Uterus (tissue), 2 donors: ENCODE data around the gene OGFR.

Experiments
- POLR2A ChIP-seq, 2 donors: fragments of 450-650 bp; IDR thresholded peaks; one replicate each; pipeline ENCODE4 v1.6.1; 2016; ENCODE audit warnings: antibody characterized with exemption in 2 of 2, mild to moderate bottlenecking in 1 of 2, moderate library complexity in 1 of 2
- TF ChIP-seq, protein P1 (sequence below), 4 experiments: fragments of 200-600 bp in 2 of 4; fragments of 450-650 bp in 2 of 4; sonication (generic) in 2 of 4; IDR thresholded peaks; one replicate each; pipeline ENCODE4 v1.5.1; 2016 to 2019; ENCODE audit warnings: antibody characterized with exemption in 4 of 4, mild to moderate bottlenecking in 2 of 4, moderate library complexity in 1 of 4

DNA sequence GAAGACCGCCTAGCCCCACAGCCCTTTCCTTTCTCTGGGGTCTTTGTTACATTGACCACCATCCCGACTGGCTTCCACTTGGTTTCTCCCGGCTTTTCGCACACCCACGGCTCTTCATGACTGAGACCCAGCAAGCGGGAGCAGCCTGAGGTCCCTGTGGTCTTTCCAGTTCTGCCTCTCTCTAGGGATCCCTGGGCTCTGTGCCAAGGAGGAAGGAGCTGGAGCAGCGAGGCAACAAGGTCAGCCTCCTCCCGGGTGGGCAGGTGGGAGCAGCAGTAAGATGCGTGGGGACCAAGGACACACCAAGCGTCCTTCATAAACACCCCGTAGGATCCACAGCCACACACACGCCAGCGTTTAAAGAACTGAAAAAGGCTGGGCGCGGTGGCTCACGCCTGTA lies 37.9 kb upstream of the OGFR start:
- TF ChIP-seq, protein P1, sequence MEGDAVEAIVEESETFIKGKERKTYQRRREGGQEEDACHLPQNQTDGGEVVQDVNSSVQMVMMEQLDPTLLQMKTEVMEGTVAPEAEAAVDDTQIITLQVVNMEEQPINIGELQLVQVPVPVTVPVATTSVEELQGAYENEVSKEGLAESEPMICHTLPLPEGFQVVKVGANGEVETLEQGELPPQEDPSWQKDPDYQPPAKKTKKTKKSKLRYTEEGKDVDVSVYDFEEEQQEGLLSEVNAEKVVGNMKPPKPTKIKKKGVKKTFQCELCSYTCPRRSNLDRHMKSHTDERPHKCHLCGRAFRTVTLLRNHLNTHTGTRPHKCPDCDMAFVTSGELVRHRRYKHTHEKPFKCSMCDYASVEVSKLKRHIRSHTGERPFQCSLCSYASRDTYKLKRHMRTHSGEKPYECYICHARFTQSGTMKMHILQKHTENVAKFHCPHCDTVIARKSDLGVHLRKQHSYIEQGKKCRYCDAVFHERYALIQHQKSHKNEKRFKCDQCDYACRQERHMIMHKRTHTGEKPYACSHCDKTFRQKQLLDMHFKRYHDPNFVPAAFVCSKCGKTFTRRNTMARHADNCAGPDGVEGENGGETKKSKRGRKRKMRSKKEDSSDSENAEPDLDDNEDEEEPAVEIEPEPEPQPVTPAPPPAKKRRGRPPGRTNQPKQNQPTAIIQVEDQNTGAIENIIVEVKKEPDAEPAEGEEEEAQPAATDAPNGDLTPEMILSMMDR (IDR thresholded peaks at IDR 0.05): no peak
- TF ChIP-seq POLR2A (IDR thresholded peaks at IDR 0.05): no peak
